K562 (cell line): ENCODE results near the gene OSTF1. TPM values are rescaled to one million over a fixed set of nuclear protein-coding genes. Genes with fewer than 3 reads are reported as not detected.

ENCODE experiments used
- ATAC-seq: fragments of 200-7000 bp; cut with Tn5 transposase; 3 replicates; pipeline ENCODE4 v1.9.1; 2020; ENCODE audit warnings: moderate library complexity
- BruUV-seq: library from RNA; stranded (reverse); fragments of 400-500 nt; replicated peaks from 2 replicates; lab custom pipeline; 2021; lab: Mats Ljungman, UMichigan
- CTCF ChIA-PET: fragments of 300-600 bp; formaldehyde crosslinking; extraction: SDS; loops from one replicate; lab custom pipeline; 2021; ENCODE audit warnings: low intra/inter-chr PET ratio; lab: Yijun Ruan, JAX
- POLR2A ChIA-PET: fragments of 300-600, 350-650 bp; sonication (Branson Sonifier 250); formaldehyde crosslinking; extraction: SDS; loops from one replicate; lab custom pipeline; 2021; ENCODE audit warnings: antibody characterized with exemption, inconsistent platforms; lab: Yijun Ruan, JAX
- DNase-seq, 4 experiments: peaks; one replicate each; pipeline versions ENCODE4 v3.0.0 to v3.0.0-alpha.2; 2011 to 2018; ENCODE audit warnings: low spot score in 3 of 4, mixed read lengths in 3 of 4; ENCODE audit errors: extremely low read depth in 1 of 4
- FAIRE-seq: peaks from 2 replicates; lab custom pipeline; 2011; peaks lifted over from hg19 to GRCh38; lab: Jason Lieb, UNC
- H2AFZ ChIP-seq: 2 replicates; pipeline ENCODE4 v1.6.0; 2011; ENCODE audit warnings: low read depth, low read length, control low read depth, inconsistent platforms
- H3K27ac ChIP-seq: fragments of 200-600 bp; 3 replicates; pipeline ENCODE4 v1.8.0; 2011; ENCODE audit warnings: low read depth, mild to moderate bottlenecking, control low read depth, inconsistent platforms, low read length, moderate library complexity, mixed read lengths; ENCODE audit errors: extremely low read depth
- H3K27me3 ChIP-seq, 2 experiments: fragments of 300-600 bp in 1 of 2; 2 replicates in 1 of 2; 3 replicates in 1 of 2; pipeline versions ENCODE4 v1.6.0 to v1.8.0; 2011; ENCODE audit warnings: inconsistent platforms in 2 of 2, low read length in 2 of 2, mild to moderate bottlenecking in 1 of 2, mixed read lengths in 1 of 2, moderate library complexity in 1 of 2; ENCODE audit not compliant: control insufficient read depth in 2 of 2, insufficient read depth in 2 of 2
- H3K36me3 ChIP-seq: fragments of 300-600 bp; 3 replicates; pipeline ENCODE4 v1.8.0; 2011; ENCODE audit warnings: mild to moderate bottlenecking, low read length, inconsistent platforms; ENCODE audit not compliant: control insufficient read depth, insufficient read depth
- H3K4me1 ChIP-seq, 2 experiments: fragments of 200-600 bp in 1 of 2; replicated peaks in 1 of 2; 2 replicates in 1 of 2; 3 replicates in 1 of 2; pipeline versions ENCODE4 v1.5.1 to v1.8.0; 2011; ENCODE audit warnings: inconsistent platforms in 2 of 2, low read length in 2 of 2, mild to moderate bottlenecking in 1 of 2, mixed read lengths in 1 of 2, moderate library complexity in 1 of 2; ENCODE audit not compliant: control insufficient read depth in 2 of 2, insufficient read depth in 2 of 2
- H3K4me2 ChIP-seq: 2 replicates; pipeline ENCODE4 v1.6.1; 2011; ENCODE audit warnings: low read length, control low read depth, inconsistent platforms, mixed read lengths; ENCODE audit not compliant: insufficient read depth
- H3K4me3 ChIP-seq: fragments of 200-600 bp; sonication (generic), shearing (Covaris generic); 2 replicates; pipeline ENCODE4 v1.5.1; 2016; ENCODE audit warnings: control low read depth, inconsistent platforms
- H3K79me2 ChIP-seq: fragments of 200-600 bp; 3 replicates; pipeline ENCODE4 v1.8.0; 2011; ENCODE audit warnings: low read length, inconsistent platforms; ENCODE audit not compliant: control insufficient read depth, insufficient read depth
- H3K9ac ChIP-seq, 2 experiments: 2 replicates each; pipeline versions ENCODE4 v1.6.0 to v1.6.1; 2011; ENCODE audit warnings: low read depth in 2 of 2, low read length in 2 of 2, control low read depth in 1 of 2, inconsistent platforms in 1 of 2, mild to moderate bottlenecking in 1 of 2, mixed read lengths in 1 of 2; ENCODE audit not compliant: insufficient read depth in 1 of 2
- H3K9me1 ChIP-seq: one replicate; pipeline ENCODE4 v1.6.0; 2011; ENCODE audit warnings: inconsistent platforms, mild to moderate bottlenecking, low read length, moderate library complexity; ENCODE audit not compliant: control insufficient read depth, insufficient read depth
- H3K9me3 ChIP-seq: replicated peaks from 2 replicates; pipeline ENCODE4 v1.5.1; 2011; ENCODE audit warnings: low read depth, low read length, inconsistent platforms; ENCODE audit not compliant: control insufficient read depth, insufficient read depth
- H4K20me1 ChIP-seq: replicated peaks from 2 replicates; pipeline ENCODE4 v1.6.1; 2011; ENCODE audit warnings: low read length, inconsistent platforms, mixed read lengths; ENCODE audit not compliant: control insufficient read depth, insufficient read depth
- BACH1 ChIP-seq: fragments of 200-800 bp; sonication (Bioruptor generic); IDR thresholded peaks from 2 replicates; pipeline ENCODE4 v1.6.1; 2016; ENCODE audit warnings: missing genetic modification characterization, missing compliant biosample characterization
- L3MBTL2 ChIP-seq: fragments of 450-650 bp; IDR thresholded peaks from 2 replicates; pipeline ENCODE4 v1.6.1; 2016; ENCODE audit warnings: mild to moderate bottlenecking, moderate library complexity
- POLR3A ChIP-seq: IDR thresholded peaks from 2 replicates; pipeline ENCODE4 v1.6.1; 2011; ENCODE audit warnings: borderline replicate concordance, mild to moderate bottlenecking, moderate library complexity; ENCODE audit not compliant: insufficient read length, insufficient read depth; ENCODE audit errors: extremely low read depth
- PPARD ChIP-seq: fragments of 250-450 bp; sonication (Bioruptor Pico); IDR thresholded peaks from 2 replicates; pipeline ENCODE4 v1.8.0; 2022; ENCODE audit warnings: inconsistent platforms, mild to moderate bottlenecking, moderate library complexity
- ZNF184 ChIP-seq: sonication (generic); formaldehyde crosslinking; IDR thresholded peaks from 2 replicates; pipeline ENCODE4 v1.5.0; 2020; ENCODE audit warnings: missing genetic modification reagents
- WGBS: fragments of 100-300 bp; shearing (Covaris generic); methylation state at CpG from one replicate; pipeline ENCODE4 v1.1.6; 2016; ENCODE audit warnings: low coverage, mixed read lengths; ENCODE audit not compliant: insufficient coverage; ENCODE audit errors: missing lambda C conversion rate; 5-methylcytosine and 5-hydroxymethylcytosine counted together
- in situ Hi-C: fragments of 300-500 bp; cut with MboI; formaldehyde crosslinking; loops from 4 replicates; pipeline ENCODE4 v1.15.0; 2018; ENCODE audit warnings: inconsistent platforms, mixed read lengths
- intact Hi-C: fragments of 100-400 bp; cut with micrococcal nuclease; formaldehyde crosslinking; loops from 2 replicates; pipeline ENCODE4 v1.14.2; 2022
- polyA plus RNA-seq, 8 experiments: library from polyadenylated mRNA; depleted of rRNA in 4 of 8; stranded (reverse) in 5 of 8; unstranded in 3 of 8; fragments of >200 nt; fragmentation: Nextera tagmentation in 2 of 8; fragmentation: Illumina TruSeq in 1 of 8; extraction: Ambion mirVana in 2 of 8; extraction: Trizol in 1 of 8; gene quantifications; 2 replicates each; pipeline versions ENCODE4 v1.2.1 to v1.2.3, GENCODE V29; 2011 to 2014; ENCODE audit warnings: inconsistent platforms in 1 of 8, missing spikeins in 1 of 8
- total RNA-seq, 7 experiments: library from RNA; depleted of rRNA in 6 of 7; stranded (reverse); fragments of >200 nt in 6 of 7; fragmentation: Illumina TruSeq in 2 of 7; extraction: Trizol in 2 of 7; gene quantifications; 2 replicates each; pipeline versions ENCODE4 v1.2.1 to v1.2.3, GENCODE V29; 2011 to 2021; ENCODE audit warnings: low replicate concordance in 1 of 7
- TF ChIP-seq, protein P1 (sequence below): conservative IDR thresholded peaks from 2 replicates; pipeline ENCODE4 v1.6.1; 2011; ENCODE audit warnings: low read depth, mild to moderate bottlenecking, low read length; ENCODE audit not compliant: control insufficient read depth
- TF ChIP-seq, protein P2 (sequence below): sonication (generic); formaldehyde crosslinking; IDR thresholded peaks from 2 replicates; pipeline ENCODE4 v1.8.0; 2022; ENCODE audit warnings: mild to moderate bottlenecking, missing genetic modification reagents

Gene OSTF1
- total and polyA plus RNA-seq, 9 of the 15 experiments (the other 6 are each of a cell fraction or from before 2014, with no cell fraction given), result 15.0 to 37.3 (median 23.0) TPM

DNA sequence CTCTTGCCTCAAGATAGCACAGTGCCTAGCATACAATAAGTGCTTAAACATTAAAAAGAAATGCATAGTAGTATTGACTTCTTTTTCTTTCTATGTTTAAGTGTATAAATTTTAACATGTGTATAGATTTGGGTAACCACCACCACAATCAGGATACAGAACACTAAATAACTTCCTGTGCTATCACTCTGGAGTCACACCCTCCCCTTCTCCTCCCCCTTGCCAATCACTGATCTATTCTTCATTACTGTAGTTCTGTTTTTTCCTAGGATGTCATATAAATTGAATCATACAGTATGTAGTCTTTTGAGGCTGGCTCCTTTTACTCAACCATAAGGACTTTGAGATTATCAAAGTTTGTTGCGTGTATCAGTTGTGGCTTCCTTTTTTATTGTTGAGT is 68.5 kb downstream of the OSTF1 start:
- TF ChIP-seq ZNF184 (CRISPR knock-in tag), result no peak
- TF ChIP-seq, protein P1, sequence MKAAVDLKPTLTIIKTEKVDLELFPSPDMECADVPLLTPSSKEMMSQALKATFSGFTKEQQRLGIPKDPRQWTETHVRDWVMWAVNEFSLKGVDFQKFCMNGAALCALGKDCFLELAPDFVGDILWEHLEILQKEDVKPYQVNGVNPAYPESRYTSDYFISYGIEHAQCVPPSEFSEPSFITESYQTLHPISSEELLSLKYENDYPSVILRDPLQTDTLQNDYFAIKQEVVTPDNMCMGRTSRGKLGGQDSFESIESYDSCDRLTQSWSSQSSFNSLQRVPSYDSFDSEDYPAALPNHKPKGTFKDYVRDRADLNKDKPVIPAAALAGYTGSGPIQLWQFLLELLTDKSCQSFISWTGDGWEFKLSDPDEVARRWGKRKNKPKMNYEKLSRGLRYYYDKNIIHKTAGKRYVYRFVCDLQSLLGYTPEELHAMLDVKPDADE, result no peak
- TF ChIP-seq L3MBTL2, result no peak
- intact Hi-C loops (no loop called here), in situ Hi-C loops (no loop called here)
- no TSS peak for BruUV-seq
- Histone ChIP-seq H3K27me3 (no peaks in the 10 kb centered on the region), H3K36me3 (no peaks in the 10 kb centered on the region), H2AFZ (no peak overlapping the region), H3K9ac (no peak overlapping the region), H3K9me3 (no peaks in the 10 kb centered on the region), H3K79me2 (no peaks in the 10 kb centered on the region), H3K4me2 (no peak overlapping the region), H4K20me1 (no peaks in the 10 kb centered on the region), H3K4me1 (no peaks in the 10 kb centered on the region; a peak in 1 of 5 replicates), H3K9me1 (no peaks in the 10 kb centered on the region), H3K4me3 (no peak overlapping the region), H3K27ac (no peak overlapping the region)
- WGBS, result 17% methylated on average over 1 of the region's 1 CpG
- CTCF ChIA-PET, result no interaction called here
- FAIRE-seq (no peak), ATAC-seq (no peak), DNase-seq (no peak)
- POLR2A ChIA-PET, result no interaction called here

DNA sequence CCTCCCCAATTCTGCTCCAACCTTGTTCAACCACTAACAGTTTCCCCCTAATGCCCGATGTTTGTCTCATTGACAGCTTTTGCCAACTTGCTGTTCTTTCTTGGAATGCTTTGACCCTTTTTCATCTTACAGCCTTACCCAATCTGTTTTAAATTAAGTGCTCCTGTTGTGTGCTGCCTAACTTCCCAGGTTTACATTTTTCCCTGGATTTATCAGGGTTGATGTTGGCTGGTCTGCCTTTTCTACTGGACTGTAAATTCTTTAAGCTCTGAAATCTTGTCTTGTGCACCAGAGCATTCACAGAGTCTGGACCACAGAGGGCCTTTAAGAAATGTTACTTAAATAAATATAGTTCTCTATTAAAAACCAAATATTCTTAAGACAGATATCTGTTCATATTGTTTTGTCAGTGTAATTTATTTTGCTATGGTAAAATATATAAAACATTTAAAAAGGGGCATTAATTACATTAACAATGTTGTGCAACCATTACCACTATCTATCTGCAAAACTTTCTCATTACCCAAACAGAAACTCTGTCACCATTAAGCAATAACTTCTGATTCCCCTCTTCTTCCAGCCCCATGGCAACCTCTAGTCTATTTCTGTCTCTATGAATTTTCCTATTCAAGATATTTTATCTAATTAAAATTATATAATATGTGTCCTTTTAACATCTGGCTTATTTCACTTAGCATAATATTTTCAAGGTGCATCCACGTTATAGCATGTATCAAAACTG is 73.0 kb downstream of the OSTF1 start:
- WGBS, result 0% methylated on average over 2 of the region's 2 CpGs
- BruUV-seq, result no TSS peak
- no peak overlapping the region for H3K9ac ChIP-seq
- H3K4me3 ChIP-seq, result no peak overlapping the region
- H3K9me3 ChIP-seq, result no peaks in the 10 kb centered on the region
- DNase-seq, result no peak
- no peak for ATAC-seq
- intact Hi-C loops, result no loop called here
- in situ Hi-C loops, result no loop called here
- H3K4me2 ChIP-seq, result no peak overlapping the region
- H3K36me3 ChIP-seq, result no peaks in the 10 kb centered on the region
- H2AFZ ChIP-seq, result no peak overlapping the region
- H4K20me1 ChIP-seq, result no peaks in the 10 kb centered on the region
- no peaks in the 10 kb centered on the region for H3K9me1 ChIP-seq
- H3K4me1 ChIP-seq, result no peaks in the 10 kb centered on the region
- no peaks in the 10 kb centered on the region for H3K27me3 ChIP-seq
- POLR2A ChIA-PET, result no interaction called here
- H3K27ac ChIP-seq, result no peak overlapping the region
- no peaks in the 10 kb centered on the region for H3K79me2 ChIP-seq
- CTCF ChIA-PET, result no interaction called here
- no peak for FAIRE-seq
- TF ChIP-seq POLR3A (no peak), PPARD (no peak), BACH1 (tag) (no peak)
- TF ChIP-seq, protein P2, sequence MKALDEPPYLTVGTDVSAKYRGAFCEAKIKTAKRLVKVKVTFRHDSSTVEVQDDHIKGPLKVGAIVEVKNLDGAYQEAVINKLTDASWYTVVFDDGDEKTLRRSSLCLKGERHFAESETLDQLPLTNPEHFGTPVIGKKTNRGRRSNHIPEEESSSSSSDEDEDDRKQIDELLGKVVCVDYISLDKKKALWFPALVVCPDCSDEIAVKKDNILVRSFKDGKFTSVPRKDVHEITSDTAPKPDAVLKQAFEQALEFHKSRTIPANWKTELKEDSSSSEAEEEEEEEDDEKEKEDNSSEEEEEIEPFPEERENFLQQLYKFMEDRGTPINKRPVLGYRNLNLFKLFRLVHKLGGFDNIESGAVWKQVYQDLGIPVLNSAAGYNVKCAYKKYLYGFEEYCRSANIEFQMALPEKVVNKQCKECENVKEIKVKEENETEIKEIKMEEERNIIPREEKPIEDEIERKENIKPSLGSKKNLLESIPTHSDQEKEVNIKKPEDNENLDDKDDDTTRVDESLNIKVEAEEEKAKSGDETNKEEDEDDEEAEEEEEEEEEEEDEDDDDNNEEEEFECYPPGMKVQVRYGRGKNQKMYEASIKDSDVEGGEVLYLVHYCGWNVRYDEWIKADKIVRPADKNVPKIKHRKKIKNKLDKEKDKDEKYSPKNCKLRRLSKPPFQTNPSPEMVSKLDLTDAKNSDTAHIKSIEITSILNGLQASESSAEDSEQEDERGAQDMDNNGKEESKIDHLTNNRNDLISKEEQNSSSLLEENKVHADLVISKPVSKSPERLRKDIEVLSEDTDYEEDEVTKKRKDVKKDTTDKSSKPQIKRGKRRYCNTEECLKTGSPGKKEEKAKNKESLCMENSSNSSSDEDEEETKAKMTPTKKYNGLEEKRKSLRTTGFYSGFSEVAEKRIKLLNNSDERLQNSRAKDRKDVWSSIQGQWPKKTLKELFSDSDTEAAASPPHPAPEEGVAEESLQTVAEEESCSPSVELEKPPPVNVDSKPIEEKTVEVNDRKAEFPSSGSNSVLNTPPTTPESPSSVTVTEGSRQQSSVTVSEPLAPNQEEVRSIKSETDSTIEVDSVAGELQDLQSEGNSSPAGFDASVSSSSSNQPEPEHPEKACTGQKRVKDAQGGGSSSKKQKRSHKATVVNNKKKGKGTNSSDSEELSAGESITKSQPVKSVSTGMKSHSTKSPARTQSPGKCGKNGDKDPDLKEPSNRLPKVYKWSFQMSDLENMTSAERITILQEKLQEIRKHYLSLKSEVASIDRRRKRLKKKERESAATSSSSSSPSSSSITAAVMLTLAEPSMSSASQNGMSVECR (CRISPR knock-in tag), result no peak
